Fibroblast of villous mesenchyme (primary cell): ENCODE data around the gene SLFNL1. TPM values are rescaled to one million over a fixed set of nuclear protein-coding genes. Genes with fewer than 3 reads are reported as not detected.

ENCODE experiments used
- DNase-seq: peaks from one replicate; pipeline ENCODE4 v3.0.0-alpha.2; 2010; ENCODE audit warnings: low read depth
- H3K4me3 ChIP-seq: 2 replicates; pipeline ENCODE4 v1.5.1; 2011; ENCODE audit warnings: low read depth, mild to moderate bottlenecking, low read length
- CTCF ChIP-seq: IDR thresholded peaks from 2 replicates; pipeline ENCODE4 v1.5.1; 2012; ENCODE audit warnings: low read depth, mild to moderate bottlenecking, low read length; ENCODE audit not compliant: insufficient read depth
- total RNA-seq: library from RNA; depleted of rRNA; stranded (reverse); fragments of >200 nt; gene quantifications from 2 replicates; pipeline ENCODE4 v1.2.3, GENCODE V29; 2012

SLFNL1 gene
- total RNA-seq, 1 donor = under 0.01 TPM

GRCh38 chr1:41015281-41015896 lies 6.1 kb downstream of the SLFNL1 start:
- DNase-seq = no peak
- no peak for TF ChIP-seq CTCF
- no peak overlapping the region for H3K4me3 ChIP-seq

- no peak for TF ChIP-seq CTCF
- H3K4me3 ChIP-seq = no peak overlapping the region
- no peak for DNase-seq
These were observed 6.7 kb downstream of the SLFNL1 start for GRCh38 chr1:41014871-41015270.

GRCh38 chr1:41013796-41014195 lies 7.7 kb downstream of the SLFNL1 start:
- TF ChIP-seq CTCF = no peak
- no peak for DNase-seq
- no peak overlapping the region for H3K4me3 ChIP-seq

GRCh38 chr1:41013024-41013423 lies 8.5 kb downstream of the SLFNL1 start:
- no peak for DNase-seq
- H3K4me3 ChIP-seq = no peak overlapping the region
- TF ChIP-seq CTCF = no peak

- no peak for DNase-seq
- no peak for TF ChIP-seq CTCF
- H3K4me3 ChIP-seq = no peak overlapping the region
These were observed 11.2 kb downstream of the SLFNL1 start for GRCh38 chr1:41010345-41010744.

- H3K4me3 ChIP-seq = no peak overlapping the region
- TF ChIP-seq CTCF = no peak
- DNase-seq = no peak
These were observed 12.1 kb downstream of the SLFNL1 start for GRCh38 chr1:41009466-41009865.
